ENCODE results near the gene SEC62. TPM values are rescaled to one million over a fixed set of nuclear protein-coding genes. Genes with fewer than 3 reads are reported as not detected.

The SEC62 gene
- total and polyA plus RNA-seq, 9 of the 15 experiments (the other 6 are each of a cell fraction or from before 2014, with no cell fraction given) = 34.5 to 152 (median 51.8) TPM

DNA sequence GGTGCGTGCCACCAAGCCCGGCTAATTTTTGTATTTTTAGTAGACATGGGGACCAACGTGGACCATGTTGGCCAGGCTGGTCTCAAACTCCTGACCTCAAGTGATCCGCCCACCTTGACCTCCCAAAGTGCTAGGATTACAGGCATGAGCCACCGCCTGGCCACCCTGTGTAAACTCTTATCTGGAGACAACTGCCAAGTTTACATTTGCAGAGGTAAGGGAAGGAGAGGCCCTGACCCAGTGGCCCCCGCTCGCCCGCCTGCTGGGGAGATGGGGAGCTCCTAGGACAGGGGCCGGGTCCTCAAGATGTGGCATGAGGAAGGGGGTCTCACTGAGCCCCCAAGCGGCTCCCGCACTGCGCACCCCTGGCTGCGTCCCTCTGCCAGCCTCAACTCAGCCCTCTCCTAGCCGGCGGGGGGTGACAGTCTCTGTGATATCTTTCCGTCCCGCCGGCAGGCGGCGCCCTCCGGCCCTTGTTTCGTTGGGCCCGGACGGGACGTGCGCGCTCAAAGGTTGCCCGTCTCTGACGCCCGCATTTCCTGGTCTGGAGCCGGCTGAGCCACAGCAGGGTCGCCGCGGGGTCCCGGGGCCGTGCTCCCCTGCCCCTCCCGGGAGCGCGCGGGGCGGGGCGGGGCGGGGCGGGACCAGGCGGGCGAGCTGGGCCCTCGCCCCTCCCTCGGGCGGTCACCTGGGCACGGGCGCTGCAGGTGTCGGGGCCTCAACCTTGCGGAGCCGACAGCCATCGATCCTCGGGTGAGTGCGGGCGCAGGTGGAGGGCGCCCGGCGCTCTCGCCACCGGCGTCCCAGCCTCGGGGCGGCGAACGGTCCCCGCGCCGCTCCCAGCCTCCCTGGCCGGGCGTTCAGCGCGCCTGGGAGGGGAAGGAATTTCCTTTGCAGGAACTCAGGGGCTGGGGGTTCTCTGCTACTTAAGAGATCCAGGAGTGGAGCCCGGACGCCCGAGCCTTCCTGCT, 71.1 kb downstream of the SEC62 start, which contains the start of gene GPR160 (continued):
- TF ChIP-seq, protein P1, sequence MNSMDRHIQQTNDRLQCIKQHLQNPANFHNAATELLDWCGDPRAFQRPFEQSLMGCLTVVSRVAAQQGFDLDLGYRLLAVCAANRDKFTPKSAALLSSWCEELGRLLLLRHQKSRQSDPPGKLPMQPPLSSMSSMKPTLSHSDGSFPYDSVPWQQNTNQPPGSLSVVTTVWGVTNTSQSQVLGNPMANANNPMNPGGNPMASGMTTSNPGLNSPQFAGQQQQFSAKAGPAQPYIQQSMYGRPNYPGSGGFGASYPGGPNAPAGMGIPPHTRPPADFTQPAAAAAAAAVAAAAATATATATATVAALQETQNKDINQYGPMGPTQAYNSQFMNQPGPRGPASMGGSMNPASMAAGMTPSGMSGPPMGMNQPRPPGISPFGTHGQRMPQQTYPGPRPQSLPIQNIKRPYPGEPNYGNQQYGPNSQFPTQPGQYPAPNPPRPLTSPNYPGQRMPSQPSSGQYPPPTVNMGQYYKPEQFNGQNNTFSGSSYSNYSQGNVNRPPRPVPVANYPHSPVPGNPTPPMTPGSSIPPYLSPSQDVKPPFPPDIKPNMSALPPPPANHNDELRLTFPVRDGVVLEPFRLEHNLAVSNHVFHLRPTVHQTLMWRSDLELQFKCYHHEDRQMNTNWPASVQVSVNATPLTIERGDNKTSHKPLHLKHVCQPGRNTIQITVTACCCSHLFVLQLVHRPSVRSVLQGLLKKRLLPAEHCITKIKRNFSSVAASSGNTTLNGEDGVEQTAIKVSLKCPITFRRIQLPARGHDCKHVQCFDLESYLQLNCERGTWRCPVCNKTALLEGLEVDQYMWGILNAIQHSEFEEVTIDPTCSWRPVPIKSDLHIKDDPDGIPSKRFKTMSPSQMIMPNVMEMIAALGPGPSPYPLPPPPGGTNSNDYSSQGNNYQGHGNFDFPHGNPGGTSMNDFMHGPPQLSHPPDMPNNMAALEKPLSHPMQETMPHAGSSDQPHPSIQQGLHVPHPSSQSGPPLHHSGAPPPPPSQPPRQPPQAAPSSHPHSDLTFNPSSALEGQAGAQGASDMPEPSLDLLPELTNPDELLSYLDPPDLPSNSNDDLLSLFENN (IDR thresholded peaks at IDR 0.05; ENCODE audit: low read depth in 2 of 2, low read length in 2 of 2) = no peak
- TF ChIP-seq HMGN3 (IDR thresholded peaks at IDR 0.05; ENCODE audit: borderline replicate concordance, extremely low read depth, insufficient read length, low read depth, low read length) = no peak
- no peak for TF ChIP-seq MTA1 (IDR thresholded peaks at IDR 0.05; ENCODE audit: borderline replicate concordance)
- TF ChIP-seq SPI1 (IDR thresholded peaks at IDR 0.05; ENCODE audit: borderline replicate concordance, low read depth, low read length) = no peak
- TF ChIP-seq ARID1B (IDR thresholded peaks at IDR 0.05) = peak; percentile 26; the same call in 1 of the 2 replicates
- no peak for TF ChIP-seq RBM39 (optimal IDR thresholded peaks at IDR 0.05; ENCODE audit: low read depth, low read length)
- TF ChIP-seq PML (IDR thresholded peaks at IDR 0.05; ENCODE audit: low read length) = no peak
- TF ChIP-seq NR2C2 (CRISPR knock-in tag; IDR thresholded peaks at IDR 0.05) = no peak
- 0 out of 2 replicates have a peak, but pooled peaks have one; percentile 16 for TF ChIP-seq NR2C2 (tag; IDR thresholded peaks at IDR 0.05)
- no peak for TF ChIP-seq KAT8 (IDR thresholded peaks at IDR 0.05; ENCODE audit: low read depth)
- peak; percentile 19; the same call in 1 of the 2 replicates for TF ChIP-seq PHF8 (IDR thresholded peaks at IDR 0.05; ENCODE audit: borderline replicate concordance, low read length)
- no peak for TF ChIP-seq FOXA1 (IDR thresholded peaks at IDR 0.05; ENCODE audit: borderline replicate concordance)
- TF ChIP-seq, protein P2, sequence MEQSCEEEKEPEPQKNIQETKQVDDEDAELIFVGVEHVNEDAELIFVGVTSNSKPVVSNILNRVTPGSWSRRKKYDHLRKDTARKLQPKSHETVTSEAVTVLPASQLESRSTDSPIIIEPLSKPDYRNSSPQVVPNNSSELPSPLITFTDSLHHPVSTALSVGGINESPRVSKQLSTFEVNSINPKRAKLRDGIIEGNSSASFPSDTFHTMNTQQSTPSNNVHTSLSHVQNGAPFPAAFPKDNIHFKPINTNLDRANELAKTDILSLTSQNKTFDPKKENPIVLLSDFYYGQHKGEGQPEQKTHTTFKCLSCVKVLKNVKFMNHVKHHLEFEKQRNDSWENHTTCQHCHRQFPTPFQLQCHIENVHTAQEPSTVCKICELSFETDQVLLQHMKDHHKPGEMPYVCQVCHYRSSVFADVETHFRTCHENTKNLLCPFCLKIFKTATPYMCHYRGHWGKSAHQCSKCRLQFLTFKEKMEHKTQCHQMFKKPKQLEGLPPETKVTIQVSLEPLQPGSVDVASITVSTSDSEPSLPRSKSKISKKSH (CRISPR knock-in tag; IDR thresholded peaks at IDR 0.05) = no peak
- TF ChIP-seq MAFF (IDR thresholded peaks at IDR 0.05; ENCODE audit: low read length) = no peak
- no peak for TF ChIP-seq GATAD2A (IDR thresholded peaks at IDR 0.05)
- no peak for TF ChIP-seq FOXM1 (IDR thresholded peaks at IDR 0.05; ENCODE audit: low read depth)
- TF ChIP-seq FOXM1 (CRISPR knock-in tag; IDR thresholded peaks at IDR 0.05; ENCODE audit: low read depth) = no peak
- TF ChIP-seq XRCC3 (IDR thresholded peaks at IDR 0.05) = no peak
- TF ChIP-seq NRF1 (conservative IDR thresholded peaks at IDR 0.05 in 1 of 2, IDR thresholded peaks at IDR 0.05 in 1 of 2) = peak in 1 of 2 experiments; percentile 46; a peak in 1 of 4 replicates
- no peak for TF ChIP-seq ZNF232 (CRISPR knock-in tag; IDR thresholded peaks at IDR 0.05)
- no peak for TF ChIP-seq ZNF24 (IDR thresholded peaks at IDR 0.05)
- no peak for TF ChIP-seq NR3C1 (CRISPR knock-in tag; IDR thresholded peaks at IDR 0.05)
- TF ChIP-seq, protein P3, sequence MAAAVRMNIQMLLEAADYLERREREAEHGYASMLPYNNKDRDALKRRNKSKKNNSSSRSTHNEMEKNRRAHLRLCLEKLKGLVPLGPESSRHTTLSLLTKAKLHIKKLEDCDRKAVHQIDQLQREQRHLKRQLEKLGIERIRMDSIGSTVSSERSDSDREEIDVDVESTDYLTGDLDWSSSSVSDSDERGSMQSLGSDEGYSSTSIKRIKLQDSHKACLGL (CRISPR knock-in tag; IDR thresholded peaks at IDR 0.05; ENCODE audit: borderline replicate concordance, poor library complexity, severe bottlenecking) = no peak
- TF ChIP-seq SNRNP70 (optimal IDR thresholded peaks at IDR 0.05; ENCODE audit: low read depth, low read length) = no peak
- TF ChIP-seq SETDB1 (IDR thresholded peaks at IDR 0.05; ENCODE audit: low read length) = no peak
